Endothelial cell of umbilical vein (primary cell): Measurements from ENCODE around the gene TMEM61. TPM values are rescaled to one million over a fixed set of nuclear protein-coding genes. Genes with fewer than 3 reads are reported as not detected.

Source experiments
- BruUV-seq: library from RNA; stranded (reverse); fragments of 400-500 nt; replicated peaks from 2 replicates; lab custom pipeline; 2021; lab: Mats Ljungman, UMichigan
- CTCF ChIA-PET: fragments of 300-600, 350-600 bp; sonication (Branson Sonifier 250); formaldehyde crosslinking; loops from one replicate; lab custom pipeline; 2021; ENCODE audit warnings: antibody characterized with exemption, inconsistent platforms; lab: Charles Lee
- POLR2A ChIA-PET: fragments of 300-600, 350-600 bp; sonication (Branson Sonifier 250); formaldehyde crosslinking; loops from one replicate; lab custom pipeline; 2021; ENCODE audit warnings: antibody characterized with exemption, inconsistent platforms; lab: Charles Lee
- DNase-seq: peaks from one replicate; pipeline ENCODE4 v3.0.0-alpha.2; 2011; ENCODE audit warnings: low read depth, low spot score
- FAIRE-seq: peaks from 2 replicates; lab custom pipeline; 2011; peaks lifted over from hg19 to GRCh38; lab: Jason Lieb, UNC
- H2AFZ ChIP-seq: 2 replicates; pipeline ENCODE4 v1.6.0; 2012; ENCODE audit warnings: low read depth, low read length, control low read depth, inconsistent platforms
- H3K27ac ChIP-seq: 2 replicates; pipeline ENCODE4 v1.5.1; 2011; ENCODE audit warnings: low read depth, mild to moderate bottlenecking, control low read depth, low read length, moderate library complexity; ENCODE audit not compliant: insufficient read depth
- H3K27me3 ChIP-seq, 2 experiments: 2 replicates each; pipeline versions ENCODE4 v1.6.0 to v1.6.1; 2011; ENCODE audit warnings: low read length in 2 of 2, mixed read lengths in 1 of 2; ENCODE audit not compliant: control insufficient read depth in 2 of 2, insufficient read depth in 2 of 2
- H3K36me3 ChIP-seq, 2 experiments: 2 replicates in 1 of 2; 3 replicates in 1 of 2; pipeline ENCODE4 v1.5.1; 2011; ENCODE audit warnings: low read length in 2 of 2, mild to moderate bottlenecking in 1 of 2, moderate library complexity in 1 of 2; ENCODE audit not compliant: control insufficient read depth in 2 of 2, insufficient read depth in 2 of 2; ENCODE audit errors: extremely low read depth in 1 of 2
- H3K4me1 ChIP-seq: 3 replicates; pipeline ENCODE4 v1.5.1; 2011; ENCODE audit warnings: mild to moderate bottlenecking, low read length; ENCODE audit not compliant: control insufficient read depth, insufficient read depth; ENCODE audit errors: extremely low read depth
- H3K4me2 ChIP-seq: 2 replicates; pipeline ENCODE4 v1.6.1; 2011; ENCODE audit warnings: low read length, control low read depth, mixed read lengths; ENCODE audit not compliant: insufficient read depth
- H3K4me3 ChIP-seq, 3 experiments: fragments of 200-600 bp in 1 of 3; sonication (generic), shearing (Covaris generic) in 1 of 3; replicated peaks in 1 of 3; 2 replicates each; pipeline ENCODE4 v1.5.1; 2011 to 2016; ENCODE audit warnings: control low read depth in 3 of 3, low read length in 3 of 3, mild to moderate bottlenecking in 2 of 3, inconsistent platforms in 1 of 3, low read depth in 1 of 3, moderate library complexity in 1 of 3; ENCODE audit not compliant: insufficient read depth in 1 of 3
- H3K79me2 ChIP-seq: 2 replicates; pipeline ENCODE4 v1.6.0; 2012; ENCODE audit warnings: low read length, inconsistent platforms; ENCODE audit not compliant: control insufficient read depth, insufficient read depth
- H3K9ac ChIP-seq: replicated peaks from 2 replicates; pipeline ENCODE3; 2011; ENCODE audit warnings: low read length, control low read depth; ENCODE audit not compliant: insufficient read depth; ENCODE audit errors: extremely low read depth
- H3K9me1 ChIP-seq: replicated peaks from 3 replicates; pipeline ENCODE4 v1.6.0; 2011; ENCODE audit warnings: mild to moderate bottlenecking, low read length; ENCODE audit not compliant: control insufficient read depth, insufficient read depth; ENCODE audit errors: extremely low read depth
- H3K9me3 ChIP-seq: replicated peaks from 2 replicates; pipeline ENCODE4 v1.5.1; 2012; ENCODE audit warnings: low read length, inconsistent platforms; ENCODE audit not compliant: control insufficient read depth, insufficient read depth
- H4K20me1 ChIP-seq: replicated peaks from 2 replicates; pipeline ENCODE3; 2011; ENCODE audit warnings: mild to moderate bottlenecking, low read length; ENCODE audit not compliant: control insufficient read depth, insufficient read depth; ENCODE audit errors: extremely low read depth
- EZH2 ChIP-seq: IDR thresholded peaks from 2 replicates; pipeline ENCODE4 v1.6.1; 2012; ENCODE audit warnings: borderline replicate concordance, low read depth, mild to moderate bottlenecking, moderate library complexity, low read length, inconsistent platforms; ENCODE audit not compliant: severe bottlenecking
- FOS ChIP-seq: IDR thresholded peaks from 2 replicates; pipeline ENCODE4 v1.6.1; 2011; ENCODE audit warnings: mild to moderate bottlenecking, low read length, moderate library complexity, borderline replicate concordance; ENCODE audit not compliant: insufficient read depth
- GATA2 ChIP-seq: IDR thresholded peaks from 2 replicates; pipeline ENCODE4 v1.7.0; 2011; ENCODE audit warnings: low read depth, mild to moderate bottlenecking, moderate library complexity, mixed read lengths, low read length; ENCODE audit not compliant: insufficient read length, insufficient read depth
- JUN ChIP-seq: IDR thresholded peaks from 2 replicates; pipeline ENCODE4 v1.6.1; 2011; ENCODE audit warnings: borderline replicate concordance, low read depth; ENCODE audit not compliant: insufficient read length, insufficient read depth
- MYC ChIP-seq: IDR thresholded peaks from one replicate; pipeline ENCODE4 v1.6.1; 2011; ENCODE audit warnings: mild to moderate bottlenecking, low read depth, low read length
- POLR2A ChIP-seq: IDR thresholded peaks from 2 replicates; pipeline ENCODE4 v1.6.1; 2012; ENCODE audit warnings: low read depth, mild to moderate bottlenecking, control low read depth, low read length
- POLR2AphosphoS5 ChIP-seq: IDR thresholded peaks from 2 replicates; pipeline ENCODE4 v1.6.1; 2012; ENCODE audit warnings: low read depth, mild to moderate bottlenecking, control low read depth, low read length, moderate library complexity; ENCODE audit not compliant: insufficient read depth
- dilution Hi-C: fragments of 300-500 bp; cut with MboI; formaldehyde crosslinking; loops from one replicate; pipeline ENCODE4 v1.15.0; 2019; ENCODE audit warnings: low sequenced_read_pairs; ENCODE audit not compliant: extremely low pct_ligation_motif_present
- intact Hi-C: fragments of 100-400 bp; cut with micrococcal nuclease; formaldehyde crosslinking; loops from one replicate; pipeline ENCODE4 v1.10.0; 2022
- polyA plus RNA-seq, 4 experiments: library from polyadenylated mRNA; depleted of rRNA in 3 of 4; stranded (reverse) in 3 of 4; unstranded in 1 of 4; fragments of >200 nt; gene quantifications; 2 replicates each; pipeline versions ENCODE4 v1.2.1 to v1.2.3, GENCODE V29; 2011 to 2012; ENCODE audit warnings: missing spikeins in 1 of 4
- total RNA-seq: library from RNA; stranded (reverse); gene quantifications from 2 replicates; pipeline ENCODE4 v1.2.3, GENCODE V29; 2021
- TF ChIP-seq, protein P1 (sequence below): IDR thresholded peaks from 2 replicates; pipeline ENCODE4 v1.6.1; 2011; ENCODE audit not compliant: insufficient read depth, insufficient read length

Gene TMEM61
- total and polyA plus RNA-seq, 2 donors (not counting 3 experiments of a cell fraction or from before 2014, with no cell fraction given) = not detected

GRCh38 chr1:54982739-54983138, 2.3 kb downstream of the TMEM61 start:
- TF ChIP-seq MYC (no peak), FOS (no peak), EZH2 (no peak), POLR2A (no peak), JUN (no peak), POLR2AphosphoS5 (no peak), GATA2 (no peak)
- TF ChIP-seq, protein P1, sequence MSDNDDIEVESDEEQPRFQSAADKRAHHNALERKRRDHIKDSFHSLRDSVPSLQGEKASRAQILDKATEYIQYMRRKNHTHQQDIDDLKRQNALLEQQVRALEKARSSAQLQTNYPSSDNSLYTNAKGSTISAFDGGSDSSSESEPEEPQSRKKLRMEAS = no peak
- no peaks in the 10 kb centered on the region for H3K4me1 ChIP-seq
- ChIA-PET CTCF (interaction anchor here (25.0 kb wide), 1 partner anchor 37 kb away, joined by 918 read pairs; no protein-coding TSS in a partner anchor), POLR2A (no interaction called here)
- no peak overlapping the region for H3K27ac ChIP-seq
- H3K36me3 ChIP-seq = no peaks in the 10 kb centered on the region
- no peak overlapping the region for H3K9ac ChIP-seq
- H3K4me3 ChIP-seq = no peak overlapping the region
- no peaks in the 10 kb centered on the region for H3K9me3 ChIP-seq
- DNase-seq (no peak), FAIRE-seq (no peak)
- no peaks in the 10 kb centered on the region for H3K9me1 ChIP-seq
- no peak overlapping the region for H3K4me2 ChIP-seq
- no peak overlapping the region for H2AFZ ChIP-seq
- H3K27me3 ChIP-seq = peaks cover 20 to 29% of the 10 kb centered on the region in 2 experiments
- intact Hi-C loops = no loop called here
- H4K20me1 ChIP-seq = no peaks in the 10 kb centered on the region
- no peaks in the 10 kb centered on the region for H3K79me2 ChIP-seq
- BruUV-seq = no TSS peak
- dilution Hi-C loops = no loop called here
